ENCODE results near the gene PRAC1.

- TF ChIP-seq CTCF (IDR thresholded peaks at IDR 0.05), result no peak
- TF ChIP-seq POLR2A (IDR thresholded peaks at IDR 0.05), result no peak
- TF ChIP-seq POLR2AphosphoS5 (IDR thresholded peaks at IDR 0.05), result no peak
Observed at GRCh38 chr17:48727415-48728175, 5.3 kb upstream of the PRAC1 start.
